HEK293 (cell line): ENCODE results near the gene ZYX.
A peak's percentile ranks its signal among the peaks of the same experiment; 100 is the strongest.

Experiments used
- CTCF ChIA-PET: fragments of 350-600 bp; formaldehyde crosslinking; extraction: SDS; loops from one replicate; lab custom pipeline; 2021; ENCODE audit warnings: antibody characterized with exemption; lab: Yijun Ruan, JAX
- POLR2A ChIA-PET: fragments of 300-600 bp; formaldehyde crosslinking; extraction: SDS; loops from one replicate; lab custom pipeline; 2020; ENCODE audit warnings: antibody characterized with exemption, inconsistent platforms; lab: Yijun Ruan, JAX
- H3K27ac ChIP-seq: fragments of 200-500 bp; sonication (Bioruptor generic); 2 replicates; pipeline ENCODE4 v1.5.1; 2014; ENCODE audit warnings: low read depth, low read length, control low read depth, inconsistent platforms; ENCODE audit errors: extremely low read depth
- H3K36me3 ChIP-seq, 2 experiments: fragments of 200-500 bp in 1 of 2; sonication (Bioruptor generic) in 1 of 2; 1 replicate in 1 of 2; 2 replicates in 1 of 2; pipeline ENCODE4 v1.5.1; 2014 to 2017; ENCODE audit warnings: inconsistent platforms in 2 of 2, low read length in 2 of 2; ENCODE audit not compliant: control insufficient read depth in 2 of 2, insufficient read depth in 1 of 2
- H3K4me1 ChIP-seq: fragments of 200-500 bp; sonication (Bioruptor generic); 2 replicates; pipeline ENCODE4 v1.5.1; 2014; ENCODE audit warnings: mild to moderate bottlenecking, low read length, inconsistent platforms; ENCODE audit not compliant: control insufficient read depth, insufficient read depth
- H3K4me3 ChIP-seq: 2 replicates; pipeline ENCODE4 v1.5.1; 2011; ENCODE audit warnings: low read depth, mild to moderate bottlenecking, control low read depth, low read length, moderate library complexity
- H3K9me3 ChIP-seq: fragments of 200-500 bp; sonication (Bioruptor generic); 2 replicates; pipeline ENCODE4 v1.5.1; 2014; ENCODE audit warnings: low read depth, low read length, inconsistent platforms; ENCODE audit not compliant: control insufficient read depth, insufficient read depth
- EGR2 ChIP-seq: fragments of 450-650 bp; formaldehyde crosslinking; IDR thresholded peaks from 2 replicates; pipeline ENCODE4 v1.5.1; 2016; ENCODE audit warnings: low read depth, missing biosample characterization, missing genetic modification characterization
- GLIS2 ChIP-seq: fragments of 450-650 bp; formaldehyde crosslinking; IDR thresholded peaks from 2 replicates; pipeline ENCODE4 v1.5.1; 2016; ENCODE audit warnings: missing biosample characterization, missing genetic modification characterization
- INSM2 ChIP-seq: fragments of 450-650 bp; formaldehyde crosslinking; IDR thresholded peaks from 2 replicates; pipeline ENCODE4 v1.5.1; 2016; ENCODE audit warnings: missing biosample characterization, missing genetic modification characterization
- KLF9 ChIP-seq: fragments of 450-650 bp; formaldehyde crosslinking; IDR thresholded peaks from 2 replicates; pipeline ENCODE4 v1.5.1; 2016; ENCODE audit warnings: missing biosample characterization, missing genetic modification characterization, low read depth
- ZFHX2 ChIP-seq: fragments of 450-650 bp; formaldehyde crosslinking; conservative IDR thresholded peaks from 2 replicates; pipeline ENCODE4 v1.5.1; 2016; ENCODE audit warnings: missing biosample characterization, missing genetic modification characterization
- ZIC2 ChIP-seq: fragments of 450-650 bp; formaldehyde crosslinking; IDR thresholded peaks from 2 replicates; pipeline ENCODE4 v1.5.1; 2016; ENCODE audit warnings: missing biosample characterization, missing genetic modification characterization
- ZNF184 ChIP-seq: fragments of 450-650 bp; IDR thresholded peaks from 2 replicates; pipeline ENCODE4 v1.5.1; 2018; ENCODE audit warnings: missing biosample characterization, mild to moderate bottlenecking, missing genetic modification characterization
- ZNF311 ChIP-seq: fragments of 450-650 bp; formaldehyde crosslinking; IDR thresholded peaks from 2 replicates; pipeline ENCODE4 v1.5.1; 2017; ENCODE audit warnings: missing biosample characterization, missing genetic modification characterization, borderline replicate concordance
- ZNF391 ChIP-seq: fragments of 450-650 bp; formaldehyde crosslinking; IDR thresholded peaks from 2 replicates; pipeline ENCODE4 v1.5.1; 2016; ENCODE audit warnings: low read depth, missing biosample characterization, missing genetic modification characterization, borderline replicate concordance
- ZNF398 ChIP-seq: fragments of 450-650 bp; formaldehyde crosslinking; IDR thresholded peaks from 2 replicates; pipeline ENCODE4 v1.5.1; 2017; ENCODE audit warnings: missing biosample characterization, missing genetic modification characterization
- ZNF423 ChIP-seq: fragments of 450-650 bp; formaldehyde crosslinking; IDR thresholded peaks from 2 replicates; pipeline ENCODE4 v1.5.1; 2016; ENCODE audit warnings: missing biosample characterization, missing genetic modification characterization
- ZNF530 ChIP-seq: fragments of 450-650 bp; formaldehyde crosslinking; IDR thresholded peaks from 2 replicates; pipeline ENCODE4 v1.5.1; 2016; ENCODE audit warnings: low read depth, missing biosample characterization, missing genetic modification characterization
- ZNF596 ChIP-seq: fragments of 450-650 bp; IDR thresholded peaks from 2 replicates; pipeline ENCODE4 v1.5.0; 2018; ENCODE audit warnings: missing biosample characterization, mild to moderate bottlenecking, missing genetic modification characterization, moderate library complexity
- ZNF621 ChIP-seq: fragments of 450-650 bp; formaldehyde crosslinking; IDR thresholded peaks from 2 replicates; pipeline ENCODE4 v1.5.1; 2017; ENCODE audit warnings: missing biosample characterization, missing genetic modification characterization
- ZNF776 ChIP-seq: fragments of 450-650 bp; formaldehyde crosslinking; IDR thresholded peaks from 2 replicates; pipeline ENCODE4 v1.5.0; 2017; ENCODE audit warnings: missing biosample characterization, missing genetic modification characterization, borderline replicate concordance
- ZSCAN30 ChIP-seq: fragments of 450-650 bp; IDR thresholded peaks from 2 replicates; pipeline ENCODE4 v1.5.1; 2018; ENCODE audit warnings: missing biosample characterization, mild to moderate bottlenecking, missing genetic modification characterization, moderate library complexity

Gene ZYX

GRCh38 chr7:143388491-143389101 is 7.5 kb downstream of the ZYX start:
- Histone ChIP-seq H3K27ac (no peak overlapping the region), H3K4me3 (no peak overlapping the region), H3K36me3 (peaks cover 5 to 87% of the 10 kb centered on the region in 2 experiments; a peak in 2 of 3 replicates), H3K9me3 (no peaks in the 10 kb centered on the region), H3K4me1 (no peaks in the 10 kb centered on the region)
- TF ChIP-seq ZNF398, result no peak
- TF ChIP-seq ZNF530, result no peak
- TF ChIP-seq ZNF391, result no peak
- TF ChIP-seq GLIS2 (tag by site-specific recombination), result peak; percentile 29; the same call in 1 of the 2 replicates
- TF ChIP-seq ZNF621 (tag by site-specific recombination), result no peak
- TF ChIP-seq ZIC2, result peak; percentile 46; the same call in 1 of the 2 replicates
- CTCF ChIA-PET, result interaction anchor here (0.6 to 0.8 kb wide), 3 partner anchors 9 to 100 kb away, joined by 3 read pairs; partner anchors contain the start of gene CASP2
- POLR2A ChIA-PET, result no interaction called here

- Histone ChIP-seq H3K4me3 (no peak overlapping the region), H3K4me1 (no peaks in the 10 kb centered on the region), H3K27ac (no peak overlapping the region), H3K36me3 (peaks cover 5 to 78% of the 10 kb centered on the region in 2 experiments; a peak in 2 of 3 replicates), H3K9me3 (no peaks in the 10 kb centered on the region)
- ChIA-PET CTCF (no interaction called here), POLR2A (interaction anchor here (0.7 to 1.2 kb wide), 2 partner anchors 13 to 17 kb away, joined by 3 to 4 read pairs; no protein-coding TSS in a partner anchor)
- no peak for TF ChIP-seq ZNF184 (tag by site-specific recombination)
- no peak for TF ChIP-seq ZNF776 (tag by site-specific recombination)
- peak; percentile 35; the same call in 1 of the 2 replicates for TF ChIP-seq ZFHX2 (tag by site-specific recombination)
- no peak for TF ChIP-seq ZNF311 (tag by site-specific recombination)
- TF ChIP-seq ZSCAN30, result no peak
- TF ChIP-seq INSM2, result no peak
- TF ChIP-seq KLF9 (tag by site-specific recombination), result no peak
- peak; percentile 38; the same call in 1 of the 2 replicates for TF ChIP-seq EGR2 (tag by site-specific recombination)
- TF ChIP-seq ZNF596 (tag by site-specific recombination), result no peak
Measured at GRCh38 chr7:143389316-143390103, 8.4 kb downstream of the ZYX start.

- ChIA-PET POLR2A (interaction anchor here (0.7 to 1.2 kb wide), 2 partner anchors 13 to 17 kb away, joined by 3 to 4 read pairs; no protein-coding TSS in a partner anchor), CTCF (interaction anchor here (0.8 kb wide), 1 partner anchor 13 kb away, joined by 4 read pairs; no protein-coding TSS in a partner anchor)
- no peak overlapping the region for H3K27ac ChIP-seq
- H3K4me3 ChIP-seq, result no peak overlapping the region
- TF ChIP-seq ZNF423 (tag by site-specific recombination), result no peak
- TF ChIP-seq, all 188 proteins: peak for 0
- no peaks in the 10 kb centered on the region for H3K9me3 ChIP-seq
- H3K4me1 ChIP-seq, result no peaks in the 10 kb centered on the region
- peaks cover 5 to 70% of the 10 kb centered on the region in 2 experiments; a peak in 2 of 3 replicates for H3K36me3 ChIP-seq
Measured at GRCh38 chr7:143390104-143390772, 9.1 kb downstream of the ZYX start.
